ENCODE results near the gene NDST1. TPM values are rescaled to one million over a fixed set of nuclear protein-coding genes. Genes with fewer than 3 reads are reported as not detected.

The NDST1 gene
- polyA plus RNA-seq, 1 donor (not counting 4 experiments of a cell fraction or from before 2014, with no cell fraction given) = 24.9 TPM

DNA sequence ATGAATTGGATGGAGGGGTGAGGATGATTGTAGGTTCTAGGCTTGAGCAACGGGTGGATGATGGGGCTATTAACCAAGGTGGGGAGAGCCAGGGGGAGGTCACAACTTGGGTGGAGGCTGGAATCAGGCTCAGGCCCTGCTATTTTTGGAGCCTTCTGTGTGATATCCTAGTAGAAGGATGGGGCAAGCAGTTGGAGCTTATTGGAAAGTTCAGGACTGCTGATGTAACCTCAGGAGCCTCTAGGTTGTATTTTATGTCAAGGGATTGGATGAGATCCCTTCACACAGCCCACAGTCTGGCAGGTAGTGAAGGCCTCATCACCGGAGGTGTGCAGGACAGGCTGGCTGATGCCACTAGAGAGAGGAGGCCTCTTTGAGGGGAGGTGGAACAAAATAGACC, 47.1 kb upstream of the NDST1 start:
- DNase-seq (ENCODE audit: low read depth, low spot score) (no peak), FAIRE-seq (no peak)
- Histone ChIP-seq H3K27ac (ENCODE audit: control insufficient read depth, insufficient read depth, low read length) (no peak overlapping the region), H3K9ac (ENCODE audit: control insufficient read depth, extremely low read depth, insufficient read depth, low read length) (no peak overlapping the region), H3K36me3 (ENCODE audit: control insufficient read depth in 2 of 2, extremely low read depth in 1 of 2, insufficient read depth in 2 of 2, low read length in 2 of 2) (no peaks in the 10 kb centered on the region), H3K9me3 (ENCODE audit: control insufficient read depth, low read depth, low read length) (no peaks in the 10 kb centered on the region), H4K20me1 (ENCODE audit: control insufficient read depth, extremely low read depth, insufficient read depth, low read length) (no peaks in the 10 kb centered on the region), H3K9me1 (ENCODE audit: control insufficient read depth, extremely low read depth, insufficient read depth, low read length) (no peaks in the 10 kb centered on the region), H3K4me3 (ENCODE audit: control insufficient read depth in 2 of 3, extremely low read depth in 1 of 3, insufficient read depth in 2 of 3, low read depth in 1 of 3, low read length in 3 of 3) (no peak overlapping the region), H3K27me3 (ENCODE audit: control insufficient read depth, extremely low read depth, insufficient read depth, low read length) (no peaks in the 10 kb centered on the region), H3K4me1 (ENCODE audit: control insufficient read depth, extremely low read depth, insufficient read depth, low read length) (peaks cover 13% of the 10 kb centered on the region), H3K79me2 (ENCODE audit: control insufficient read depth, insufficient read depth, low read length) (no peaks in the 10 kb centered on the region), H2AFZ (ENCODE audit: control insufficient read depth, low read length) (no peak overlapping the region), H3K4me2 (ENCODE audit: control insufficient read depth, extremely low read depth, insufficient read depth, low read depth, low read length) (no peak overlapping the region)
- TF ChIP-seq, protein P1, sequence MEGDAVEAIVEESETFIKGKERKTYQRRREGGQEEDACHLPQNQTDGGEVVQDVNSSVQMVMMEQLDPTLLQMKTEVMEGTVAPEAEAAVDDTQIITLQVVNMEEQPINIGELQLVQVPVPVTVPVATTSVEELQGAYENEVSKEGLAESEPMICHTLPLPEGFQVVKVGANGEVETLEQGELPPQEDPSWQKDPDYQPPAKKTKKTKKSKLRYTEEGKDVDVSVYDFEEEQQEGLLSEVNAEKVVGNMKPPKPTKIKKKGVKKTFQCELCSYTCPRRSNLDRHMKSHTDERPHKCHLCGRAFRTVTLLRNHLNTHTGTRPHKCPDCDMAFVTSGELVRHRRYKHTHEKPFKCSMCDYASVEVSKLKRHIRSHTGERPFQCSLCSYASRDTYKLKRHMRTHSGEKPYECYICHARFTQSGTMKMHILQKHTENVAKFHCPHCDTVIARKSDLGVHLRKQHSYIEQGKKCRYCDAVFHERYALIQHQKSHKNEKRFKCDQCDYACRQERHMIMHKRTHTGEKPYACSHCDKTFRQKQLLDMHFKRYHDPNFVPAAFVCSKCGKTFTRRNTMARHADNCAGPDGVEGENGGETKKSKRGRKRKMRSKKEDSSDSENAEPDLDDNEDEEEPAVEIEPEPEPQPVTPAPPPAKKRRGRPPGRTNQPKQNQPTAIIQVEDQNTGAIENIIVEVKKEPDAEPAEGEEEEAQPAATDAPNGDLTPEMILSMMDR (optimal IDR thresholded peaks at IDR 0.05 in 1 of 3, IDR thresholded peaks at IDR 0.05 in 1 of 3, conservative IDR thresholded peaks at IDR 0.05 in 1 of 3; ENCODE audit: extremely low read depth in 1 of 3, insufficient read depth in 2 of 3, low read length in 3 of 3) = no peak
- TF ChIP-seq EZH2 (IDR thresholded peaks at IDR 0.05; ENCODE audit: low read length) = no peak
- dilution Hi-C loops (cut with MboI; ENCODE audit: extremely low pct_ligation_motif_present, low sequenced_read_pairs) = no loop called here

DNA sequence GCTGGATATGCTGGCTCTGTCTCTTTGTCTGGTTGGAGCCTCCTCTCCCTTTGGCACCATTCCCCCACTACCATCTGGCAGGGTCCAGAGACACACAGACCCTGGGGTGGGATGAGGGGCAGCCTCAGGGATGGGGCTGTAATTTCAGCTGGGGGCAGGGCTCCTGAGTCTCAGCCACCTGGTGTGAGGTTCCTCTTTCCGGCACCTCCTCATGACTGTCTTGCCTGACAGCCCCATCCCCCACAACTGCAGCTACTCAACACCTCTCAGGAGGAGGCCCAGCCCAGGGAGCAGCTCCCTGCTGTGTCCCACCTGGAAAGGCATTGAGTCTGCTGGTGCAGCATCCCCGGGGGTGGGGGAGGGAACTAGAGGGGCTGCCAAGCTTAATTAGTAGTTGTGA, 46.7 kb upstream of the NDST1 start:
- no peak for TF ChIP-seq EZH2 (IDR thresholded peaks at IDR 0.05; ENCODE audit: low read length)
- TF ChIP-seq, protein P1 (optimal IDR thresholded peaks at IDR 0.05 in 1 of 3, IDR thresholded peaks at IDR 0.05 in 1 of 3, conservative IDR thresholded peaks at IDR 0.05 in 1 of 3; ENCODE audit: extremely low read depth in 1 of 3, insufficient read depth in 2 of 3, low read length in 3 of 3) = no peak
- H3K36me3 ChIP-seq (ENCODE audit: control insufficient read depth in 2 of 2, extremely low read depth in 1 of 2, insufficient read depth in 2 of 2, low read length in 2 of 2) = no peaks in the 10 kb centered on the region
- H3K27ac ChIP-seq (ENCODE audit: control insufficient read depth, insufficient read depth, low read length) = no peak overlapping the region
- H3K4me2 ChIP-seq (ENCODE audit: control insufficient read depth, extremely low read depth, insufficient read depth, low read depth, low read length) = no peak overlapping the region
- FAIRE-seq = no peak
- H3K9ac ChIP-seq (ENCODE audit: control insufficient read depth, extremely low read depth, insufficient read depth, low read length) = no peak overlapping the region
- H3K9me3 ChIP-seq (ENCODE audit: control insufficient read depth, low read depth, low read length) = no peaks in the 10 kb centered on the region
- DNase-seq (ENCODE audit: low read depth, low spot score) = no peak
- no peaks in the 10 kb centered on the region for H3K27me3 ChIP-seq (ENCODE audit: control insufficient read depth, extremely low read depth, insufficient read depth, low read length)
- H3K79me2 ChIP-seq (ENCODE audit: control insufficient read depth, insufficient read depth, low read length) = no peaks in the 10 kb centered on the region
- dilution Hi-C loops (cut with MboI; ENCODE audit: extremely low pct_ligation_motif_present, low sequenced_read_pairs) = no loop called here
- H3K4me1 ChIP-seq (ENCODE audit: control insufficient read depth, extremely low read depth, insufficient read depth, low read length) = peaks cover 13% of the 10 kb centered on the region
- no peak overlapping the region for H3K4me3 ChIP-seq (ENCODE audit: control insufficient read depth in 2 of 3, extremely low read depth in 1 of 3, insufficient read depth in 2 of 3, low read depth in 1 of 3, low read length in 3 of 3)
- no peak overlapping the region for H2AFZ ChIP-seq (ENCODE audit: control insufficient read depth, low read length)
- no peaks in the 10 kb centered on the region for H4K20me1 ChIP-seq (ENCODE audit: control insufficient read depth, extremely low read depth, insufficient read depth, low read length)
- H3K9me1 ChIP-seq (ENCODE audit: control insufficient read depth, extremely low read depth, insufficient read depth, low read length) = no peaks in the 10 kb centered on the region
